Keratinocyte (primary cell): Measurements from ENCODE around the gene NLGN4X. TPM values are rescaled to one million over a fixed set of nuclear protein-coding genes. Genes with fewer than 3 reads are reported as not detected.

Experiments
- DNase-seq: peaks from one replicate; pipeline ENCODE4 v3.0.0-alpha.2; 2011; ENCODE audit warnings: low read depth, missing footprints, low spot score
- FAIRE-seq: peaks from 2 replicates; lab custom pipeline; 2011; peaks lifted over from hg19 to GRCh38; lab: Jason Lieb, UNC
- H2AFZ ChIP-seq: 2 replicates; pipeline ENCODE4 v1.6.0; 2012; ENCODE audit warnings: low read length, control low read depth, inconsistent platforms; ENCODE audit not compliant: control insufficient read depth
- H3K27ac ChIP-seq: 2 replicates; pipeline ENCODE4 v1.5.1; 2011; ENCODE audit warnings: low read length; ENCODE audit not compliant: control insufficient read depth, insufficient read depth
- H3K27me3 ChIP-seq: 3 replicates; pipeline ENCODE4 v1.6.0; 2011; ENCODE audit warnings: low read length; ENCODE audit not compliant: control insufficient read depth, insufficient read depth; ENCODE audit errors: extremely low read depth
- H3K36me3 ChIP-seq, 2 experiments: 2 replicates in 1 of 2; 3 replicates in 1 of 2; pipeline ENCODE4 v1.5.1; 2011; ENCODE audit warnings: low read length in 2 of 2, mild to moderate bottlenecking in 1 of 2; ENCODE audit not compliant: control insufficient read depth in 2 of 2, insufficient read depth in 2 of 2; ENCODE audit errors: extremely low read depth in 1 of 2
- H3K4me1 ChIP-seq: 3 replicates; pipeline ENCODE4 v1.5.1; 2011; ENCODE audit warnings: low read length; ENCODE audit not compliant: control insufficient read depth, insufficient read depth; ENCODE audit errors: extremely low read depth
- H3K4me2 ChIP-seq: 3 replicates; pipeline ENCODE4 v1.6.0; 2011; ENCODE audit warnings: low read depth, low read length; ENCODE audit not compliant: control insufficient read depth, insufficient read depth; ENCODE audit errors: extremely low read depth
- H3K4me3 ChIP-seq, 3 experiments: fragments of 200-600 bp in 1 of 3; sonication (generic) in 1 of 3; 2 replicates in 2 of 3; 3 replicates in 1 of 3; pipeline ENCODE4 v1.5.1; 2011 to 2016; ENCODE audit warnings: low read length in 3 of 3, mild to moderate bottlenecking in 3 of 3, control low read depth in 2 of 3, inconsistent platforms in 1 of 3, low read depth in 1 of 3, mixed read lengths in 1 of 3, mixed run types in 1 of 3, moderate library complexity in 1 of 3; ENCODE audit not compliant: control insufficient read depth in 2 of 3, insufficient read depth in 2 of 3; ENCODE audit errors: extremely low read depth in 1 of 3
- H3K79me2 ChIP-seq: 2 replicates; pipeline ENCODE4 v1.6.0; 2012; ENCODE audit warnings: low read length; ENCODE audit not compliant: control insufficient read depth, insufficient read depth
- H3K9ac ChIP-seq: 3 replicates; pipeline ENCODE4 v1.6.0; 2011; ENCODE audit warnings: low read length; ENCODE audit not compliant: control insufficient read depth, insufficient read depth; ENCODE audit errors: extremely low read depth
- H3K9me1 ChIP-seq: 3 replicates; pipeline ENCODE4 v1.6.0; 2011; ENCODE audit warnings: low read length; ENCODE audit not compliant: control insufficient read depth, insufficient read depth; ENCODE audit errors: extremely low read depth
- H3K9me3 ChIP-seq: 2 replicates; pipeline ENCODE4 v1.5.1; 2012; ENCODE audit warnings: low read depth, low read length; ENCODE audit not compliant: control insufficient read depth
- H4K20me1 ChIP-seq: 3 replicates; pipeline ENCODE4 v1.6.0; 2011; ENCODE audit warnings: low read length; ENCODE audit not compliant: control insufficient read depth, insufficient read depth; ENCODE audit errors: extremely low read depth
- CTCF ChIP-seq, 3 experiments: IDR thresholded peaks in 1 of 3; conservative IDR thresholded peaks in 1 of 3; optimal IDR thresholded peaks in 1 of 3; 2 replicates in 2 of 3; 3 replicates in 1 of 3; pipeline versions ENCODE3 to v1.5.1; 2011; ENCODE audit warnings: low read length in 3 of 3, mild to moderate bottlenecking in 3 of 3, moderate library complexity in 2 of 3, control low read depth in 1 of 3, inconsistent platforms in 1 of 3; ENCODE audit not compliant: insufficient read depth in 2 of 3; ENCODE audit errors: extremely low read depth in 1 of 3
- EZH2 ChIP-seq: IDR thresholded peaks from one replicate; pipeline ENCODE4 v1.6.1; 2012; ENCODE audit warnings: inconsistent platforms, mild to moderate bottlenecking, low read length, moderate library complexity
- dilution Hi-C: fragments of 300-500 bp; cut with MboI; formaldehyde crosslinking; loops from one replicate; pipeline ENCODE4 v1.7.0; 2020; ENCODE audit warnings: low sequenced_read_pairs; ENCODE audit not compliant: extremely low pct_ligation_motif_present
- polyA plus RNA-seq, 5 experiments: library from polyadenylated mRNA; depleted of rRNA in 3 of 5; stranded (reverse) in 3 of 5; stranded (forward) in 1 of 5; unstranded in 1 of 5; fragments of >200 nt; gene quantifications; 1 replicate in 1 of 5; 2 replicates in 3 of 5; 3 replicates in 1 of 5; pipeline versions ENCODE4 v1.2.1 to v1.2.3, GENCODE V29; 2011 to 2012; ENCODE audit warnings: missing spikeins in 2 of 5, low read depth in 1 of 5, low replicate concordance in 1 of 5

Gene NLGN4X
- polyA plus RNA-seq, 1 donor (not counting 4 experiments of a cell fraction or from before 2014, with no cell fraction given) = 2.0 TPM

GRCh38 chrX:5979338-5979737 is 249.3 kb downstream of the NLGN4X start:
- H3K9me3 ChIP-seq = no peaks in the 10 kb centered on the region
- DNase-seq (no peak), FAIRE-seq (no peak)
- no peak overlapping the region for H3K4me3 ChIP-seq
- H3K27ac ChIP-seq = no peak overlapping the region
- no peak overlapping the region for H3K9ac ChIP-seq
- no peaks in the 10 kb centered on the region for H3K4me1 ChIP-seq
- no peaks in the 10 kb centered on the region for H3K79me2 ChIP-seq
- H2AFZ ChIP-seq = no peak overlapping the region
- dilution Hi-C loops = no loop called here
- H3K9me1 ChIP-seq = no peaks in the 10 kb centered on the region
- no peak overlapping the region for H3K4me2 ChIP-seq
- H3K36me3 ChIP-seq = no peaks in the 10 kb centered on the region
- TF ChIP-seq CTCF (optimal IDR thresholded peaks at IDR 0.05 in 1 of 3, IDR thresholded peaks at IDR 0.05 in 1 of 3, conservative IDR thresholded peaks at IDR 0.05 in 1 of 3; ENCODE audit: extremely low read depth in 1 of 3, insufficient read depth in 2 of 3, low read length in 3 of 3) (no peak), EZH2 (no peak)
- no peaks in the 10 kb centered on the region for H4K20me1 ChIP-seq
- H3K27me3 ChIP-seq = no peaks in the 10 kb centered on the region

- dilution Hi-C loops = no loop called here
Observed at GRCh38 chrX:5976332-5976731, 252.3 kb downstream of the NLGN4X start.

More at GRCh38 chrX:5976332-5976731, 252.3 kb downstream of the NLGN4X start:
- no peak overlapping the region for H3K27ac ChIP-seq
- no peak overlapping the region for H2AFZ ChIP-seq
- no peaks in the 10 kb centered on the region for H4K20me1 ChIP-seq
- FAIRE-seq (no peak), DNase-seq (no peak)
- H3K4me2 ChIP-seq = no peak overlapping the region
- H3K4me1 ChIP-seq = no peaks in the 10 kb centered on the region
- no peaks in the 10 kb centered on the region for H3K9me1 ChIP-seq
- H3K27me3 ChIP-seq = no peaks in the 10 kb centered on the region
- no peak for TF ChIP-seq CTCF (optimal IDR thresholded peaks at IDR 0.05 in 1 of 3, IDR thresholded peaks at IDR 0.05 in 1 of 3, conservative IDR thresholded peaks at IDR 0.05 in 1 of 3; ENCODE audit: extremely low read depth in 1 of 3, insufficient read depth in 2 of 3, low read length in 3 of 3)
- TF ChIP-seq EZH2 = no peak
- H3K79me2 ChIP-seq = no peaks in the 10 kb centered on the region
- H3K36me3 ChIP-seq = no peaks in the 10 kb centered on the region
- no peak overlapping the region for H3K9ac ChIP-seq
- no peaks in the 10 kb centered on the region for H3K9me3 ChIP-seq
- no peak overlapping the region for H3K4me3 ChIP-seq
